ENCODE data around the gene STK33. TPM values are rescaled to one million over a fixed set of nuclear protein-coding genes. Genes with fewer than 3 reads are reported as not detected.

STK33 gene
- total RNA-seq, 1 donor = 1.1 TPM

DNA sequence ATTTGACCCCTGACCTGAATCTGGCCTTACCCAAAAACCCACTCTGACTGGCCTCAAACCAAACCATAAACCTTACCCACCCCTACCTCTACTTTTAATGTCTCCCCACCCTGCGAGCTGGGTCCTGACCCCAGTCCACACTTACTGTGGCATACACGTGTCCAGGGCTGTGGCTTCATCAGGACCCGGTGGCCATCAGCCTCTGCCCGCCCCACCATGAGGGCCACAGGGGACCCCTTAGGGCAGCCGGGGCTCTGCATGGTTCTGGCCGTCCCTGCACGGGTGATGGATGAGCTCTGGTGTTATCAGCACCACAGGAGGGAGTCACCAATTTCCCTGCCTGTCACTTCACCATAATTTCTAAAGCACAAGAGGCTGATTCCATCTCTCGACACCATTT is 242.8 kb downstream of the STK33 start:
- no peak for TF ChIP-seq CTCF (IDR thresholded peaks at IDR 0.05; ENCODE audit: insufficient read depth, low read length)
- no peak overlapping the region for H3K4me3 ChIP-seq (ENCODE audit: low read depth, low read length)
- DNase-seq (ENCODE audit: low read depth) = no peak

DNA sequence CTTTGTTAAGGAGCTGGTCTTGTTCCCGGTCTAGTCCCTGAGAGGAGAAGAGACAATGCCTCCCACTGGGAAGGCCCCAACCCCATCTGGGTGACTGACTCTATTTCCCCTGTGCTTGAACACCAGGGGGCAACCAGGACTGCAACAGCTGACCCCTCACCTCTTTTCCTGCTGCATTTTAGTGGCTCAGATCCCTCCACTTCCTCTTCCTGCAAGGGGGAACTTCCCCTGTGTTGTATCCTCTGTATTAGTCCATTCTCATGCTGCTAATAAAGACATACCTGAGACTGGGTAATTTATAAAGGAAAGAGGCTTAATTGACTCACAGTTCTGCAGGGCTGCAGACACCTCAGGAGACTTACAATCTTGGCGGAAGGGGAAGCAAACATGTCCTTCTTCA is 246.1 kb downstream of the STK33 start:
- DNase-seq (ENCODE audit: low read depth) = no peak
- no peak overlapping the region for H3K4me3 ChIP-seq (ENCODE audit: low read depth, low read length)
- no peak for TF ChIP-seq CTCF (IDR thresholded peaks at IDR 0.05; ENCODE audit: insufficient read depth, low read length)

DNA sequence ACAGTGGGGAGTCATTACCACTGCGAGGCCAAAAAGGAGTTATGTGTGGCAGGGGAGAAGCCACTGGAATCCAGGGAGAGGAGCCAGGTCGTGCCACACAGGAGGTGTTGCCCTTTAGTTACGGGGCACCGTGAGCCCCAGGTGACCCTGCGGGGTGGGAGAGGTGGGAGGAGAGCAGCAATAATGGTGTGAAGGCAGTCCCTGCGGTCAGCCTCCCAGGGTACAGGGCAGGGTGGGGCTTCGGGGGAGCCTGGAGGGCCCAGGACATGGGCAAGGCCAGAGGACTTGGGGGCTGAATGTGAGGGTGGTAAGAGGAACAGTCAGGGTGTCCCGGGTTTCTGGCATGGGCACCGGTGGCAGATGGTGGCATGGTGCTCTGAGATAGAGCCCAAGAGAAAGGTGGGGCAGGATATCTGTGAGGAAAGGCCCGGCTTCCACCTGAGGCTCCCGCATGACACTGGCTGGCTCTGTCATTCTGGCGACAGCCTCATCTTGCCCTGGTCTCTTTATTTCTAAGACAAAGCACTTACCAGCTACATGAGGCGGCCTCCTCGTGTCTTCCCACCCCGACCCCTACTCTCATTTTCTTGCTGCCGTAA is 247.8 kb downstream of the STK33 start:
- no peak overlapping the region for H3K4me3 ChIP-seq (ENCODE audit: low read depth, low read length)
- no peak for DNase-seq (ENCODE audit: low read depth)
- no peak for TF ChIP-seq CTCF (IDR thresholded peaks at IDR 0.05; ENCODE audit: insufficient read depth, low read length)

DNA sequence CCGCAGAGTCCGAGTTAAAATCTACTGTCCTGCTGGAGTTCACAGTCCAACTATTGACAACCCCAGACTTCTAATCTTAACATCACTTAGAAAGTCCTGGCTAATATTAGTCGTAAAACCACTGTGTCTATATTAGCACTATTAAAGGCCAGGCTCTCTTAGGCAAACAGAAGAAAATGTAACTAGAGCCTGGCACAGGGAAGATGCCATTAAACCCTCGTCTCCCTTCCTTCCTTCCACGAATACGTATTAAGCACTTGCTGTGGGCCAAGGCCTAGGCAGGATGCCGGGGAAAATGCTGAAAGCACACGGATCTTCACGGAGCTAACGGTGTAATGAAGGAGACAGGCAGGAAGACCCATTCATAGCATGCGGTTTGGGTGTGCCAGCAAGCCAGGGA is 248.8 kb downstream of the STK33 start:
- H3K4me3 ChIP-seq (ENCODE audit: low read depth, low read length) = no peak overlapping the region
- TF ChIP-seq CTCF (IDR thresholded peaks at IDR 0.05; ENCODE audit: insufficient read depth, low read length) = no peak
- DNase-seq (ENCODE audit: low read depth) = no peak

DNA sequence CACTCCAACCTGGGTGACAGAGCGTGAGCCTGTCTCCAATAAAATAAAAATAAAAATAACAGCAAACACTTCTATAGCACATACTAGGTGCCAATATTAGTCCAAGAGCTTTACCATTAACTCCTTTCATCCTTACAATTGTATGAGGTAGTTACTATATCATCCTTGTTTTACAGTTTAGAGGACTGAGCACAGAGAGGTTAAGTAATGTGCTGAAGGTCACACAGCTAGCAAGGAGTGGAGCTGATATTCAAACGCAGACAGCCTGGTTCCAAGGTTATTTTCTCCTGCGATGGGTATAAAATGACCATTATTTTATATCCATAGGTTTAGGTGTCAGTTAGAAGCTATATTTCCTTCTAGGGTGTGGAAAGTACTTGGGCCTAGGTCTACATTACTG is 249.7 kb downstream of the STK33 start:
- DNase-seq (ENCODE audit: low read depth) = no peak
- no peak overlapping the region for H3K4me3 ChIP-seq (ENCODE audit: low read depth, low read length)
- no peak for TF ChIP-seq CTCF (IDR thresholded peaks at IDR 0.05; ENCODE audit: insufficient read depth, low read length)

- no peak for DNase-seq (ENCODE audit: low read depth)
- TF ChIP-seq CTCF (IDR thresholded peaks at IDR 0.05; ENCODE audit: insufficient read depth, low read length) = no peak
- no peak overlapping the region for H3K4me3 ChIP-seq (ENCODE audit: low read depth, low read length)
Observed at GRCh38 chr11:8342821-8343681, 251.0 kb downstream of the STK33 start.
